HepG2 (cell line): ENCODE results near the gene TSPYL1. TPM values are rescaled to one million over a fixed set of nuclear protein-coding genes. Genes with fewer than 3 reads are reported as not detected.

Source experiments
- AGO1 ChIP-seq: fragments of 200-400 bp; formaldehyde crosslinking; IDR thresholded peaks from 2 replicates; pipeline ENCODE4 v1.6.1; 2017; ENCODE audit warnings: mild to moderate bottlenecking, low read depth, low read length, moderate library complexity; ENCODE audit not compliant: poor library complexity, severe bottlenecking
- ATF4 ChIP-seq, 2 experiments: fragments of 450-650 bp in 1 of 2; sonication (generic) in 1 of 2; formaldehyde crosslinking; IDR thresholded peaks; 2 replicates each; pipeline versions ENCODE4 v1.5.0 to v1.8.0; 2020 to 2022; ENCODE audit warnings: mild to moderate bottlenecking in 1 of 2, missing genetic modification reagents in 1 of 2
- DNMT1 ChIP-seq: sonication (generic); formaldehyde crosslinking; IDR thresholded peaks from 2 replicates; pipeline ENCODE4 v1.5.1; 2020; ENCODE audit warnings: mild to moderate bottlenecking, missing genetic modification reagents
- FOXO4 ChIP-seq: sonication (generic); formaldehyde crosslinking; conservative IDR thresholded peaks from 2 replicates; pipeline ENCODE4 v1.8.1; 2023; ENCODE audit warnings: missing genetic modification reagents
- FOXP1 ChIP-seq, 2 experiments: fragments of 450-650 bp in 1 of 2; IDR thresholded peaks; 2 replicates each; pipeline ENCODE4 v1.6.1; 2017 to 2018; ENCODE audit warnings: antibody characterized with exemption in 1 of 2
- GZF1 ChIP-seq: sonication (generic); formaldehyde crosslinking; IDR thresholded peaks from 2 replicates; pipeline ENCODE4 v1.5.1; 2020; ENCODE audit warnings: mild to moderate bottlenecking, missing genetic modification reagents
- HDAC6 ChIP-seq: fragments of 200-600 bp; sonication (generic); IDR thresholded peaks from 2 replicates; pipeline ENCODE4 v1.7.0; 2017; ENCODE audit warnings: mild to moderate bottlenecking, antibody characterized with exemption, low read length, low read depth
- ISL2 ChIP-seq: sonication (generic); formaldehyde crosslinking; IDR thresholded peaks from 2 replicates; pipeline ENCODE4 v1.5.0; 2020; ENCODE audit warnings: missing genetic modification reagents
- KLF15 ChIP-seq: sonication (generic); formaldehyde crosslinking; IDR thresholded peaks from 2 replicates; pipeline ENCODE4 v1.8.1; 2023; ENCODE audit warnings: borderline replicate concordance, mild to moderate bottlenecking, inconsistent platforms, missing genetic modification reagents, mixed read lengths
- KLF6 ChIP-seq: IDR thresholded peaks from 2 replicates; pipeline ENCODE4 v1.8.0; 2016; ENCODE audit warnings: missing biosample characterization, missing genetic modification reagents
- POGK ChIP-seq: sonication (generic); formaldehyde crosslinking; conservative IDR thresholded peaks from 2 replicates; pipeline ENCODE4 v1.8.0; 2022; ENCODE audit warnings: mild to moderate bottlenecking, moderate library complexity, missing genetic modification reagents
- POGZ ChIP-seq: sonication (generic); formaldehyde crosslinking; IDR thresholded peaks from 2 replicates; pipeline ENCODE4 v1.4.0; 2020; ENCODE audit warnings: mild to moderate bottlenecking, missing genetic modification reagents
- SMARCC2 ChIP-seq: fragments of 450-650 bp; IDR thresholded peaks from 2 replicates; pipeline ENCODE4 v1.6.1; 2017; ENCODE audit warnings: antibody characterized with exemption, mild to moderate bottlenecking
- TFE3 ChIP-seq: IDR thresholded peaks from 2 replicates; pipeline ENCODE4 v1.6.1; 2016
- UBTF ChIP-seq: sonication (generic); formaldehyde crosslinking; IDR thresholded peaks from 2 replicates; pipeline ENCODE4 v1.4.0; 2020; ENCODE audit warnings: mild to moderate bottlenecking, missing genetic modification reagents
- ZFP36 ChIP-seq: fragments of 150-350 bp; IDR thresholded peaks from 2 replicates; pipeline ENCODE4 v1.6.1; 2018; ENCODE audit warnings: borderline replicate concordance, low read length, low read depth; ENCODE audit not compliant: partially characterized antibody
- ZNF136 ChIP-seq: sonication (generic); formaldehyde crosslinking; IDR thresholded peaks from 2 replicates; pipeline ENCODE4 v1.8.1; 2022; ENCODE audit warnings: low read depth, mild to moderate bottlenecking, moderate library complexity, missing genetic modification reagents
- ZNF263 ChIP-seq: sonication (generic); formaldehyde crosslinking; IDR thresholded peaks from 2 replicates; pipeline ENCODE4 v1.4.0; 2020; ENCODE audit warnings: missing genetic modification reagents
- ZNF547 ChIP-seq: sonication (generic); formaldehyde crosslinking; IDR thresholded peaks from 2 replicates; pipeline ENCODE4 v1.5.1; 2020; ENCODE audit warnings: mild to moderate bottlenecking, missing genetic modification reagents
- ZNF569 ChIP-seq: sonication (generic); formaldehyde crosslinking; IDR thresholded peaks from 2 replicates; pipeline ENCODE4 v1.5.0; 2020; ENCODE audit warnings: mild to moderate bottlenecking, missing genetic modification reagents, moderate library complexity, borderline replicate concordance
- ZNF598 ChIP-seq: sonication (generic); formaldehyde crosslinking; IDR thresholded peaks from 2 replicates; pipeline ENCODE4 v1.5.1; 2020; ENCODE audit warnings: mild to moderate bottlenecking, missing genetic modification reagents, borderline replicate concordance
- polyA plus RNA-seq, 8 experiments: library from polyadenylated mRNA; depleted of rRNA in 3 of 8; stranded (reverse) in 7 of 8; unstranded in 1 of 8; fragments of >200 nt; fragmentation: Illumina TruSeq in 4 of 8; extraction: Trizol in 4 of 8; gene quantifications; 2 replicates each; pipeline versions ENCODE4 v1.2.1 to v1.2.3, GENCODE V29; 2011 to 2016; ENCODE audit warnings: low read depth in 4 of 8, missing spikeins in 1 of 8, mixed read lengths in 1 of 8; ENCODE audit not compliant: insufficient read depth in 1 of 8
- total RNA-seq, 5 experiments: library from RNA; depleted of rRNA; stranded (reverse); fragments of >200 nt; fragmentation: Illumina TruSeq; extraction: Trizol; gene quantifications; 2 replicates each; pipeline ENCODE4 v1.2.3, GENCODE V29; 2016; ENCODE audit warnings: low read depth in 1 of 5

The TSPYL1 gene
- total and polyA plus RNA-seq, 2 of the 13 experiments (the other 11 are each of a cell fraction or from before 2014, with no cell fraction given): 28.3 to 93.0 TPM

GRCh38 chr6:116253505-116254296, 26.0 kb downstream of the TSPYL1 start, which contains the start of gene TSPYL4 (continued):
- TF ChIP-seq ZNF569 (no peak), ZNF598 (CRISPR knock-in tag) (peak; percentile 88), FOXP1 (IDR thresholded peaks at IDR 0.05) (no peak), FOXP1 (CRISPR knock-in tag; IDR thresholded peaks at IDR 0.05) (no peak), KLF6 (CRISPR knock-in tag) (no peak; the same call in 1 of the 2 replicates), GZF1 (CRISPR knock-in tag) (peak; percentile 89), SMARCC2 (no peak), DNMT1 (CRISPR knock-in tag) (peak; percentile 63; the same call in 1 of the 2 replicates), AGO1 (peak; percentile 76), ATF4 (CRISPR knock-in tag; IDR thresholded peaks at IDR 0.05) (peak in 1 of 2 experiments; percentile 70; a peak in 1 of 4 replicates), ZNF547 (CRISPR knock-in tag) (peak; percentile 81), HDAC6 (no peak), ZFP36 (no peak), POGZ (CRISPR knock-in tag) (peak; percentile 36), KLF15 (CRISPR knock-in tag) (no peak), POGK (CRISPR knock-in tag) (no peak; the same call in 1 of the 2 replicates), ISL2 (0 out of 2 replicates have a peak, but pooled peaks have one; percentile 49), ZNF136 (peak; percentile 70; the same call in 1 of the 2 replicates), ZNF263 (no peak), UBTF (CRISPR knock-in tag) (peak; percentile 59), FOXO4 (CRISPR knock-in tag) (no peak), TFE3 (CRISPR knock-in tag) (no peak; the same call in none of the 2 replicates)
